H1 (cell line): Measurements from ENCODE around the gene RNASE7. TPM values are rescaled to one million over a fixed set of nuclear protein-coding genes. Genes with fewer than 3 reads are reported as not detected.

Experiments
- CTCF ChIA-PET: fragments of 300-600 bp; sonication (Branson Sonifier 250); formaldehyde crosslinking; loops from one replicate; lab custom pipeline; 2021; ENCODE audit not compliant: partially characterized antibody; lab: Charles Lee
- POLR2A ChIA-PET: fragments of 300-600 bp; sonication (Branson Sonifier 250); formaldehyde crosslinking; loops from one replicate; lab custom pipeline; 2021; ENCODE audit warnings: inconsistent platforms; ENCODE audit not compliant: partially characterized antibody; lab: Charles Lee
- DNase-seq, 2 experiments: peaks; one replicate each; pipeline versions ENCODE4 v3.0.0 to v3.0.0-alpha.2; 2010 to 2022; ENCODE audit warnings: low spot score in 2 of 2, low read depth in 1 of 2, mixed read lengths in 1 of 2
- FAIRE-seq: peaks from 2 replicates; lab custom pipeline; 2011; peaks lifted over from hg19 to GRCh38; lab: Jason Lieb, UNC
- H2AFZ ChIP-seq: 2 replicates; pipeline ENCODE4 v1.8.1; 2012; ENCODE audit warnings: low read length, inconsistent platforms
- H2AK5ac ChIP-seq: 2 replicates; pipeline ENCODE4 v1.6.1; 2013; ENCODE audit warnings: low read depth, low read length
- H2BK120ac ChIP-seq: replicated peaks from 2 replicates; pipeline ENCODE3; 2013; ENCODE audit warnings: low read depth, low read length, inconsistent platforms
- H2BK12ac ChIP-seq: 2 replicates; pipeline ENCODE4 v1.6.1; 2013; ENCODE audit warnings: low read depth, low read length
- H2BK15ac ChIP-seq: 2 replicates; pipeline ENCODE4 v1.6.1; 2013; ENCODE audit warnings: low read length
- H2BK20ac ChIP-seq: 2 replicates; pipeline ENCODE4 v1.6.1; 2013; ENCODE audit warnings: low read length
- H2BK5ac ChIP-seq: 2 replicates; pipeline ENCODE4 v1.6.1; 2013; ENCODE audit warnings: low read depth, low read length
- H3K14ac ChIP-seq: 2 replicates; pipeline ENCODE4 v1.6.1; 2013; ENCODE audit warnings: inconsistent platforms; ENCODE audit not compliant: insufficient read length
- H3K18ac ChIP-seq: 2 replicates; pipeline ENCODE4 v1.6.1; 2013; ENCODE audit warnings: low read length; ENCODE audit errors: extremely low read depth
- H3K23ac ChIP-seq: 2 replicates; pipeline ENCODE4 v1.6.1; 2013; ENCODE audit warnings: inconsistent platforms; ENCODE audit not compliant: insufficient read length
- H3K23me2 ChIP-seq: 2 replicates; pipeline ENCODE4 v1.6.1; 2013; ENCODE audit warnings: low read depth, low read length
- H3K27ac ChIP-seq: 2 replicates; pipeline ENCODE4 v1.6.1; 2011; ENCODE audit warnings: low read depth, low read length, inconsistent platforms
- H3K27me3 ChIP-seq, 4 experiments: replicated peaks in 1 of 4; 1 replicate in 1 of 4; 2 replicates in 3 of 4; pipeline versions ENCODE4 v1.6.1 to v1.8.1; 2011 to 2013; ENCODE audit warnings: low read length in 3 of 4, mild to moderate bottlenecking in 3 of 4, inconsistent platforms in 2 of 4, mixed read lengths in 2 of 4, moderate library complexity in 1 of 4; ENCODE audit not compliant: control insufficient read depth in 3 of 4, insufficient read depth in 3 of 4; ENCODE audit errors: extremely low read depth in 1 of 4
- H3K36me3 ChIP-seq, 4 experiments: 2 replicates each; pipeline versions ENCODE4 v1.6.1 to v1.8.1; 2011 to 2013; ENCODE audit warnings: mild to moderate bottlenecking in 4 of 4, low read length in 3 of 4, moderate library complexity in 2 of 4, control low read depth in 1 of 4, inconsistent platforms in 1 of 4; ENCODE audit not compliant: insufficient read depth in 4 of 4, control insufficient read depth in 2 of 4
- H3K4ac ChIP-seq: replicated peaks from 2 replicates; pipeline ENCODE3; 2013; ENCODE audit warnings: low read length, low read depth, mixed read lengths, inconsistent platforms; ENCODE audit not compliant: insufficient read length
- H3K4me1 ChIP-seq, 4 experiments: replicated peaks in 1 of 4; 1 replicate in 1 of 4; 2 replicates in 3 of 4; pipeline versions ENCODE4 v1.6.1 to v1.8.1; 2011 to 2013; ENCODE audit warnings: low read length in 3 of 4, inconsistent platforms in 2 of 4, mixed read lengths in 1 of 4; ENCODE audit not compliant: insufficient read depth in 4 of 4, control insufficient read depth in 3 of 4
- H3K4me2 ChIP-seq, 2 experiments: 2 replicates each; pipeline versions ENCODE4 v1.6.1 to v1.8.1; 2011 to 2013; ENCODE audit warnings: low read depth in 2 of 2, low read length in 2 of 2, control low read depth in 1 of 2, inconsistent platforms in 1 of 2, mild to moderate bottlenecking in 1 of 2; ENCODE audit not compliant: insufficient read depth in 1 of 2
- H3K4me3 ChIP-seq, 4 experiments: fragments of 200-600, 300-600 bp in 1 of 4; sonication (generic), shearing (Covaris generic), sonication (Bioruptor Twin) in 1 of 4; 2 replicates each; pipeline versions ENCODE4 v1.5.1 to v1.8.1; 2011 to 2016; ENCODE audit warnings: low read length in 4 of 4, low read depth in 3 of 4, control low read depth in 2 of 4, inconsistent platforms in 2 of 4, mild to moderate bottlenecking in 2 of 4, mixed read lengths in 1 of 4, moderate library complexity in 1 of 4; ENCODE audit not compliant: insufficient read depth in 2 of 4; ENCODE audit errors: extremely low read depth in 1 of 4
- H3K56ac ChIP-seq: replicated peaks from 2 replicates; pipeline ENCODE3; 2013; ENCODE audit warnings: low read depth, mild to moderate bottlenecking, mixed read lengths, low read length, inconsistent platforms; ENCODE audit not compliant: insufficient read length
- H3K79me1 ChIP-seq: 2 replicates; pipeline ENCODE4 v1.6.1; 2013; ENCODE audit warnings: low read depth, low read length, control low read depth
- H3K79me2 ChIP-seq, 2 experiments: 2 replicates each; pipeline versions ENCODE4 v1.6.1 to v1.8.1; 2012 to 2013; ENCODE audit warnings: low read length in 2 of 2, mild to moderate bottlenecking in 2 of 2, inconsistent platforms in 1 of 2; ENCODE audit not compliant: insufficient read depth in 2 of 2, control insufficient read depth in 1 of 2
- H3K9ac ChIP-seq, 4 experiments: replicated peaks in 1 of 4; 1 replicate in 1 of 4; 2 replicates in 3 of 4; pipeline versions ENCODE4 v1.6.1 to v1.8.1; 2011 to 2013; ENCODE audit warnings: low read depth in 3 of 4, low read length in 3 of 4, control low read depth in 2 of 4, mild to moderate bottlenecking in 2 of 4, moderate library complexity in 2 of 4, inconsistent platforms in 1 of 4; ENCODE audit errors: extremely low read depth in 1 of 4
- H3K9me3 ChIP-seq, 2 experiments: 2 replicates each; pipeline versions ENCODE4 v1.6.1 to v1.8.1; 2012 to 2013; ENCODE audit warnings: mild to moderate bottlenecking in 2 of 2, moderate library complexity in 2 of 2, control low read depth in 1 of 2, inconsistent platforms in 1 of 2, low read depth in 1 of 2, low read length in 1 of 2, mixed read lengths in 1 of 2; ENCODE audit not compliant: insufficient read depth in 2 of 2
- H4K20me1 ChIP-seq, 2 experiments: replicated peaks in 1 of 2; 2 replicates each; pipeline versions ENCODE3 to v1.8.1; 2011 to 2013; ENCODE audit warnings: inconsistent platforms in 2 of 2, low read length in 2 of 2, mild to moderate bottlenecking in 1 of 2; ENCODE audit not compliant: insufficient read depth in 2 of 2, control insufficient read depth in 1 of 2
- H4K5ac ChIP-seq: 2 replicates; pipeline ENCODE4 v1.6.1; 2013; ENCODE audit warnings: low read length, low read depth, mixed read lengths, inconsistent platforms; ENCODE audit not compliant: insufficient read length
- H4K8ac ChIP-seq: 2 replicates; pipeline ENCODE4 v1.8.0; 2013; ENCODE audit warnings: mild to moderate bottlenecking, moderate library complexity, low read length, inconsistent platforms; ENCODE audit not compliant: insufficient read depth; ENCODE audit errors: extremely low read depth
- H4K91ac ChIP-seq: replicated peaks from 2 replicates; pipeline ENCODE3; 2013; ENCODE audit warnings: low read length, mixed read lengths, inconsistent platforms; ENCODE audit not compliant: insufficient read length
- ASH2L ChIP-seq: fragments of 200-600, 300-600 bp; sonication (generic); IDR thresholded peaks from one replicate; pipeline ENCODE4 v1.7.1; 2017; ENCODE audit warnings: low read length
- CTBP2 ChIP-seq: IDR thresholded peaks from 2 replicates; pipeline ENCODE4 v1.7.0; 2011; ENCODE audit warnings: borderline replicate concordance, mild to moderate bottlenecking, moderate library complexity, mixed read lengths, low read length; ENCODE audit not compliant: insufficient read depth, insufficient read length
- EP300 ChIP-seq, 2 experiments: IDR thresholded peaks; 1 replicate in 1 of 2; 2 replicates in 1 of 2; pipeline ENCODE4 v1.6.1; 2011 to 2012; ENCODE audit warnings: low read depth in 2 of 2, low read length in 2 of 2, mild to moderate bottlenecking in 2 of 2, borderline replicate concordance in 1 of 2, inconsistent platforms in 1 of 2, moderate library complexity in 1 of 2
- GTF2F1 ChIP-seq: IDR thresholded peaks from 2 replicates; pipeline ENCODE4 v1.6.1; 2012; ENCODE audit warnings: low read depth, low read length, improper control_type of control experiment, borderline replicate concordance
- HDAC6 ChIP-seq: IDR thresholded peaks from one replicate; pipeline ENCODE4 v1.7.1; 2012; ENCODE audit warnings: low read depth, mild to moderate bottlenecking, inconsistent platforms, low read length, moderate library complexity
- JUN ChIP-seq: IDR thresholded peaks from 2 replicates; pipeline ENCODE4 v1.6.1; 2011; ENCODE audit warnings: low read depth, mild to moderate bottlenecking, improper control_type of control experiment, low read length
- JUND ChIP-seq: IDR thresholded peaks from 2 replicates; pipeline ENCODE4 v1.6.1; 2011; ENCODE audit warnings: mild to moderate bottlenecking, improper control_type of control experiment, low read length
- KDM5A ChIP-seq: fragments of 200-600 bp; IDR thresholded peaks from 2 replicates; pipeline ENCODE4 v1.7.1; 2012; ENCODE audit warnings: mild to moderate bottlenecking, low read length, inconsistent platforms, mixed read lengths
- MAFK ChIP-seq: IDR thresholded peaks from 2 replicates; pipeline ENCODE4 v1.6.1; 2012; ENCODE audit warnings: low read depth, mild to moderate bottlenecking, improper control_type of control experiment, low read length
- RAD21 ChIP-seq, 2 experiments: IDR thresholded peaks in 1 of 2; conservative IDR thresholded peaks in 1 of 2; 2 replicates each; pipeline ENCODE4 v1.6.1; 2011; ENCODE audit warnings: low read depth in 2 of 2, low read length in 2 of 2, improper control_type of control experiment in 1 of 2, inconsistent platforms in 1 of 2, mild to moderate bottlenecking in 1 of 2, moderate library complexity in 1 of 2
- RXRA ChIP-seq: IDR thresholded peaks from 2 replicates; pipeline ENCODE4 v1.6.1; 2011; ENCODE audit warnings: low read depth, mild to moderate bottlenecking, low read length, moderate library complexity; ENCODE audit not compliant: insufficient read depth
- TAF7 ChIP-seq: optimal IDR thresholded peaks from 2 replicates; pipeline ENCODE3; 2011; ENCODE audit warnings: low read depth, mild to moderate bottlenecking, inconsistent platforms, low read length, moderate library complexity, borderline replicate concordance
- WGBS, 2 experiments: shearing (Covaris generic) in 1 of 2; methylation state at CpG; one replicate each; pipeline versions ENCODE4 v1.1.6 to v1.1.7; 2013 to 2015; ENCODE audit warnings: low lambda C conversion rate in 2 of 2, mixed read lengths in 2 of 2, inconsistent platforms in 1 of 2, low coverage in 1 of 2, missing lambda C conversion rate in 1 of 2; ENCODE audit not compliant: insufficient replicate concordance in 2 of 2, insufficient coverage in 1 of 2, insufficient read length in 1 of 2; ENCODE audit errors: extremely low coverage in 1 of 2, missing lambda C conversion rate in 1 of 2; 5-methylcytosine and 5-hydroxymethylcytosine counted together
- polyA plus RNA-seq, 7 experiments: library from polyadenylated mRNA; depleted of rRNA in 3 of 7; stranded (reverse) in 5 of 7; unstranded in 2 of 7; fragments of >200 nt in 5 of 7; fragments of 200-250 nt in 2 of 7; gene quantifications; 1 replicate in 5 of 7; 2 replicates in 1 of 7; 4 replicates in 1 of 7; pipeline versions ENCODE4 v1.2.1 to v1.2.3, GENCODE V29; 2011 to 2013; ENCODE audit warnings: missing spikeins in 2 of 7, mixed read lengths in 2 of 7
- total RNA-seq: library from RNA; stranded (reverse); fragmentation: NEBNext Ultra II Directional; extraction: Animal tissue kit (Norgen Biotek cat#: 25700); gene quantifications from 2 replicates; pipeline ENCODE4 v1.2.1, GENCODE V29; 2021
- TF ChIP-seq, protein P1 (sequence below): IDR thresholded peaks from 2 replicates; pipeline ENCODE4 v1.6.1; 2012; ENCODE audit warnings: inconsistent platforms

Gene RNASE7
- total and polyA plus RNA-seq, 2 of the 8 experiments (the other 6 are each of a cell fraction or from before 2014, with no cell fraction given), result not detected

DNA sequence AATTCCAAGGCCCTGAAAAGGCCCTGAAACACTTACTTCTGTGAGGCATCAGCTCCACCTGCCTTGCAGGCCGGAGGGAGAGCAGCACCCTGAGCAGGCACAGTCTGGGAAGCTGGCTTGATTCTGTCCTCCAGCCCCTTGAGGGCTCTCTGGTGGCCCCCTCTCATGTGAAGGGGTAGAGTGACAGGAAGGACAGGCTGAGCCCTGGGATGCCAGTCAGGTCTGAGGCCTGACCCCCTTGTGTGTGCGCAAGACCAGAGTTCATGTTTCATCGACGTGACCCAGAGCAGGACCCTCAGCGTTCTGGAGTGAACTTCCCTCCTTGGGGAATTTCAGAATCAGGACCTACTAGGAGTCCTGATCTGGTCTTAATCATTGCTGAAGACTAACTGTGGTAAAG, 16.7 kb downstream of the RNASE7 start:
- Histone ChIP-seq H3K4me1 (peaks cover 0 to 3% (median 0%) of the 10 kb centered on the region in 4 experiments; a peak in 3 of 7 replicates), H3K27me3 (no peaks in the 10 kb centered on the region; a peak in 1 of 7 replicates), H2BK20ac (no peak overlapping the region), H3K9me3 (no peaks in the 10 kb centered on the region), H4K5ac (no peak overlapping the region), H2AFZ (no peak overlapping the region), H3K56ac (no peak overlapping the region), H3K4me3 (no peak overlapping the region), H3K4ac (no peak overlapping the region), H2BK12ac (no peak overlapping the region), H3K14ac (no peak overlapping the region), H3K79me2 (no peaks in the 10 kb centered on the region), H2BK15ac (no peak overlapping the region), H3K79me1 (no peaks in the 10 kb centered on the region), H3K23ac (no peak overlapping the region), H2AK5ac (no peak overlapping the region), H3K18ac (no peak overlapping the region), H4K91ac (no peak overlapping the region), H4K8ac (no peak overlapping the region), H4K20me1 (no peaks in the 10 kb centered on the region), H3K36me3 (no peaks in the 10 kb centered on the region), H2BK120ac (no peak overlapping the region), H3K4me2 (no peak overlapping the region), H2BK5ac (no peak overlapping the region), H3K9ac (no peak overlapping the region), H3K27ac (no peak overlapping the region), H3K23me2 (no peaks in the 10 kb centered on the region)
- FAIRE-seq (no peak), DNase-seq (no peak)
- ChIA-PET CTCF (interaction anchor here (1.8 to 3.4 kb wide), 3 partner anchors 25 to 44 kb away, joined by 5 to 18 read pairs (median 5); no protein-coding TSS in a partner anchor), POLR2A (interaction anchor here (1.3 to 2.2 kb wide), 4 partner anchors 10 to 34 kb away, joined by 4 to 7 read pairs (median 4); partner anchors contain the start of gene ARHGEF40)
- 95% methylated on average over 5 of the region's 5 CpGs; no CpG with 5 or more reads in 1 of the 2 experiments for WGBS, 2 experiments
- TF ChIP-seq JUND (no peak), JUN (no peak), EP300 (IDR thresholded peaks at IDR 0.05; ENCODE audit: borderline replicate concordance in 1 of 2, low read depth in 2 of 2, low read length in 2 of 2) (no peak), ASH2L (no peak), MAFK (no peak), KDM5A (no peak), GTF2F1 (no peak), HDAC6 (no peak), RAD21 (IDR thresholded peaks at IDR 0.05 in 1 of 2, conservative IDR thresholded peaks at IDR 0.05 in 1 of 2; ENCODE audit: low read depth in 2 of 2, low read length in 2 of 2) (no peak), CTBP2 (no peak), TAF7 (no peak), RXRA (no peak)
- TF ChIP-seq, protein P1, sequence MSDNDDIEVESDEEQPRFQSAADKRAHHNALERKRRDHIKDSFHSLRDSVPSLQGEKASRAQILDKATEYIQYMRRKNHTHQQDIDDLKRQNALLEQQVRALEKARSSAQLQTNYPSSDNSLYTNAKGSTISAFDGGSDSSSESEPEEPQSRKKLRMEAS, result no peak
